K562 (cell line): ENCODE data around the gene GATA2. TPM values are rescaled to one million over a fixed set of nuclear protein-coding genes. Genes with fewer than 3 reads are reported as not detected.

ENCODE experiments used
- ATAC-seq: fragments of 200-7000 bp; cut with Tn5 transposase; 3 replicates; pipeline ENCODE4 v1.9.1; 2020; ENCODE audit warnings: moderate library complexity
- BruUV-seq: library from RNA; stranded (reverse); fragments of 400-500 nt; replicated peaks from 2 replicates; lab custom pipeline; 2021; lab: Mats Ljungman, UMichigan
- CTCF ChIA-PET: fragments of 300-600 bp; formaldehyde crosslinking; extraction: SDS; loops from one replicate; lab custom pipeline; 2021; ENCODE audit warnings: low intra/inter-chr PET ratio; lab: Yijun Ruan, JAX
- POLR2A ChIA-PET: fragments of 300-600, 350-650 bp; sonication (Branson Sonifier 250); formaldehyde crosslinking; extraction: SDS; loops from one replicate; lab custom pipeline; 2021; ENCODE audit warnings: antibody characterized with exemption, inconsistent platforms; lab: Yijun Ruan, JAX
- DNase-seq, 4 experiments: peaks; one replicate each; pipeline versions ENCODE4 v3.0.0 to v3.0.0-alpha.2; 2011 to 2018; ENCODE audit warnings: low spot score in 3 of 4, mixed read lengths in 3 of 4; ENCODE audit errors: extremely low read depth in 1 of 4
- FAIRE-seq: peaks from 2 replicates; lab custom pipeline; 2011; peaks lifted over from hg19 to GRCh38; lab: Jason Lieb, UNC
- H2AFZ ChIP-seq: 2 replicates; pipeline ENCODE4 v1.6.0; 2011; ENCODE audit warnings: low read depth, low read length, control low read depth, inconsistent platforms
- H3K27ac ChIP-seq: fragments of 200-600 bp; 3 replicates; pipeline ENCODE4 v1.8.0; 2011; ENCODE audit warnings: low read depth, mild to moderate bottlenecking, control low read depth, inconsistent platforms, low read length, moderate library complexity, mixed read lengths; ENCODE audit errors: extremely low read depth
- H3K27me3 ChIP-seq, 2 experiments: fragments of 300-600 bp in 1 of 2; 2 replicates in 1 of 2; 3 replicates in 1 of 2; pipeline versions ENCODE4 v1.6.0 to v1.8.0; 2011; ENCODE audit warnings: inconsistent platforms in 2 of 2, low read length in 2 of 2, mild to moderate bottlenecking in 1 of 2, mixed read lengths in 1 of 2, moderate library complexity in 1 of 2; ENCODE audit not compliant: control insufficient read depth in 2 of 2, insufficient read depth in 2 of 2
- H3K36me3 ChIP-seq: fragments of 300-600 bp; 3 replicates; pipeline ENCODE4 v1.8.0; 2011; ENCODE audit warnings: mild to moderate bottlenecking, low read length, inconsistent platforms; ENCODE audit not compliant: control insufficient read depth, insufficient read depth
- H3K4me1 ChIP-seq, 2 experiments: fragments of 200-600 bp in 1 of 2; replicated peaks in 1 of 2; 2 replicates in 1 of 2; 3 replicates in 1 of 2; pipeline versions ENCODE4 v1.5.1 to v1.8.0; 2011; ENCODE audit warnings: inconsistent platforms in 2 of 2, low read length in 2 of 2, mild to moderate bottlenecking in 1 of 2, mixed read lengths in 1 of 2, moderate library complexity in 1 of 2; ENCODE audit not compliant: control insufficient read depth in 2 of 2, insufficient read depth in 2 of 2
- H3K4me2 ChIP-seq: 2 replicates; pipeline ENCODE4 v1.6.1; 2011; ENCODE audit warnings: low read length, control low read depth, inconsistent platforms, mixed read lengths; ENCODE audit not compliant: insufficient read depth
- H3K4me3 ChIP-seq: fragments of 200-600 bp; sonication (generic), shearing (Covaris generic); 2 replicates; pipeline ENCODE4 v1.5.1; 2016; ENCODE audit warnings: control low read depth, inconsistent platforms
- H3K79me2 ChIP-seq: fragments of 200-600 bp; 3 replicates; pipeline ENCODE4 v1.8.0; 2011; ENCODE audit warnings: low read length, inconsistent platforms; ENCODE audit not compliant: control insufficient read depth, insufficient read depth
- H3K9ac ChIP-seq, 2 experiments: 2 replicates each; pipeline versions ENCODE4 v1.6.0 to v1.6.1; 2011; ENCODE audit warnings: low read depth in 2 of 2, low read length in 2 of 2, control low read depth in 1 of 2, inconsistent platforms in 1 of 2, mild to moderate bottlenecking in 1 of 2, mixed read lengths in 1 of 2; ENCODE audit not compliant: insufficient read depth in 1 of 2
- H3K9me1 ChIP-seq: one replicate; pipeline ENCODE4 v1.6.0; 2011; ENCODE audit warnings: inconsistent platforms, mild to moderate bottlenecking, low read length, moderate library complexity; ENCODE audit not compliant: control insufficient read depth, insufficient read depth
- H3K9me3 ChIP-seq: replicated peaks from 2 replicates; pipeline ENCODE4 v1.5.1; 2011; ENCODE audit warnings: low read depth, low read length, inconsistent platforms; ENCODE audit not compliant: control insufficient read depth, insufficient read depth
- H4K20me1 ChIP-seq: replicated peaks from 2 replicates; pipeline ENCODE4 v1.6.1; 2011; ENCODE audit warnings: low read length, inconsistent platforms, mixed read lengths; ENCODE audit not compliant: control insufficient read depth, insufficient read depth
- ELF4 ChIP-seq: fragments of 450-650 bp; formaldehyde crosslinking; IDR thresholded peaks from 2 replicates; pipeline ENCODE4 v1.4.0; 2022; ENCODE audit warnings: missing genetic modification characterization
- FUS ChIP-seq: fragments of 200-400 bp; formaldehyde crosslinking; optimal IDR thresholded peaks from 2 replicates; pipeline ENCODE3; 2017; ENCODE audit warnings: low read depth, low read length
- MEF2D ChIP-seq: conservative IDR thresholded peaks from 2 replicates; pipeline ENCODE4 v1.6.1; 2016; ENCODE audit warnings: low read depth, missing genetic modification characterization, missing compliant biosample characterization
- PHB2 ChIP-seq: fragments of 450-650 bp; IDR thresholded peaks from 2 replicates; pipeline ENCODE4 v1.6.1; 2017; ENCODE audit warnings: low read depth
- RAD21 ChIP-seq, 2 experiments: fragments of 250-450 bp in 1 of 2; fragments of 450-650 bp in 1 of 2; sonication (Bioruptor Pico) in 1 of 2; formaldehyde crosslinking in 1 of 2; IDR thresholded peaks in 1 of 2; conservative IDR thresholded peaks in 1 of 2; 2 replicates each; pipeline versions ENCODE4 v1.4.0 to v1.8.0; 2020 to 2022; ENCODE audit warnings: mild to moderate bottlenecking in 2 of 2, moderate library complexity in 1 of 2
- SIRT6 ChIP-seq: IDR thresholded peaks from one replicate; pipeline ENCODE4 v1.6.1; 2012; ENCODE audit warnings: low read depth, mild to moderate bottlenecking, control low read depth, inconsistent platforms, low read length, moderate library complexity
- TAF7 ChIP-seq: fragments of 450-650 bp; IDR thresholded peaks from 2 replicates; pipeline ENCODE4 v1.6.1; 2016; ENCODE audit warnings: missing genetic modification characterization, missing compliant biosample characterization
- YBX1 ChIP-seq: fragments of 450-650 bp; IDR thresholded peaks from 2 replicates; pipeline ENCODE4 v1.7.1; 2016; ENCODE audit warnings: mild to moderate bottlenecking
- ZFP30 ChIP-seq: fragments of 250-450 bp; sonication (Bioruptor Pico); IDR thresholded peaks from 2 replicates; pipeline ENCODE4 v1.8.0; 2022; ENCODE audit warnings: moderate library complexity, mild to moderate bottlenecking, inconsistent platforms, borderline replicate concordance
- ZNF699 ChIP-seq: fragments of 250-450 bp; sonication (Bioruptor Pico); IDR thresholded peaks from 2 replicates; pipeline ENCODE4 v1.8.0; 2021; ENCODE audit warnings: mild to moderate bottlenecking, moderate library complexity; ENCODE audit not compliant: insufficient replicate concordance
- ZNF766 ChIP-seq: fragments of 200-800 bp; sonication (Bioruptor generic); conservative IDR thresholded peaks from 2 replicates; pipeline ENCODE4 v1.6.1; 2016; ENCODE audit warnings: missing genetic modification characterization, missing compliant biosample characterization
- WGBS: fragments of 100-300 bp; shearing (Covaris generic); methylation state at CpG from one replicate; pipeline ENCODE4 v1.1.6; 2016; ENCODE audit warnings: low coverage, mixed read lengths; ENCODE audit not compliant: insufficient coverage; ENCODE audit errors: missing lambda C conversion rate; 5-methylcytosine and 5-hydroxymethylcytosine counted together
- in situ Hi-C: fragments of 300-500 bp; cut with MboI; formaldehyde crosslinking; loops from 4 replicates; pipeline ENCODE4 v1.15.0; 2018; ENCODE audit warnings: inconsistent platforms, mixed read lengths
- intact Hi-C: fragments of 100-400 bp; cut with micrococcal nuclease; formaldehyde crosslinking; loops from 2 replicates; pipeline ENCODE4 v1.14.2; 2022
- polyA plus RNA-seq, 8 experiments: library from polyadenylated mRNA; depleted of rRNA in 4 of 8; stranded (reverse) in 5 of 8; unstranded in 3 of 8; fragments of >200 nt; fragmentation: Nextera tagmentation in 2 of 8; fragmentation: Illumina TruSeq in 1 of 8; extraction: Ambion mirVana in 2 of 8; extraction: Trizol in 1 of 8; gene quantifications; 2 replicates each; pipeline versions ENCODE4 v1.2.1 to v1.2.3, GENCODE V29; 2011 to 2014; ENCODE audit warnings: inconsistent platforms in 1 of 8, missing spikeins in 1 of 8
- total RNA-seq, 7 experiments: library from RNA; depleted of rRNA in 6 of 7; stranded (reverse); fragments of >200 nt in 6 of 7; fragmentation: Illumina TruSeq in 2 of 7; extraction: Trizol in 2 of 7; gene quantifications; 2 replicates each; pipeline versions ENCODE4 v1.2.1 to v1.2.3, GENCODE V29; 2011 to 2021; ENCODE audit warnings: low replicate concordance in 1 of 7
- TF ChIP-seq, protein P1 (sequence below): fragments of 150-350 bp; conservative IDR thresholded peaks from 2 replicates; pipeline ENCODE4 v1.6.1; 2014; ENCODE audit warnings: low read length
- TF ChIP-seq, protein P2 (sequence below): fragments of 450-650 bp; formaldehyde crosslinking; IDR thresholded peaks from 2 replicates; pipeline ENCODE4 v1.4.0; 2020; ENCODE audit warnings: mild to moderate bottlenecking

Gene GATA2
- total and polyA plus RNA-seq, 9 of the 15 experiments (the other 6 are each of a cell fraction or from before 2014, with no cell fraction given) = 8.5 to 218 (median 50.8) TPM

DNA sequence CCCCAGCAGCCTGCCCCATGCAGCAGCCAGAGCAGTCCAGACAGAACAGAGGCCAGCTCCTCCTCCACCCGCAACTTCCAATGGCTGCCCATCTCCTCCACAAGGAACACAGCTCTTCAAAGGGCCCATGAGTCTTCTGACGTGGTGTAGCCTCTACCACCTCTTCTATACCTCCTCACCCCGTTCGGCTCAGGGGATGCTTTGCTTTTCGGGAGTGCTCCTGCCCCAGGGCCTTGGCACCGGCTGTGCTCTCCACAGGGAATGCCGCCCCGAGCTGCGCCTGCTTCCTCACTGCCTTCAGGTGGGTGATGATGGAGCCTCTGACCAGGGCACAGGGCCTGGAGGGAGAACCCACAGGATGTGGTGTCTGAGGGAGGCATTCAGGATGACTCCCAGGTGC is 40.9 kb downstream of the GATA2 start:
- no peak overlapping the region for H3K4me2 ChIP-seq
- BruUV-seq = no TSS peak
- 26% methylated on average over 4 of the region's 9 CpGs for WGBS
- FAIRE-seq (no peak), ATAC-seq (no peak)
- no peak overlapping the region for H3K27ac ChIP-seq
- H3K36me3 ChIP-seq = no peaks in the 10 kb centered on the region
- no peak overlapping the region for H2AFZ ChIP-seq
- CTCF ChIA-PET = no interaction called here
- intact Hi-C loops = no loop called here
- no peak overlapping the region for H3K4me3 ChIP-seq
- no peaks in the 10 kb centered on the region; a peak in 3 of 5 replicates for H3K27me3 ChIP-seq
- no peaks in the 10 kb centered on the region for H4K20me1 ChIP-seq
- H3K9ac ChIP-seq = no peak overlapping the region
- POLR2A ChIA-PET = interaction anchor here (1.4 kb wide), 1 partner anchor 11 kb away, joined by 4 read pairs; no protein-coding TSS in a partner anchor
- H3K9me1 ChIP-seq = no peaks in the 10 kb centered on the region
- TF ChIP-seq YBX1 (no peak), FUS (no peak), TAF7 (tag) (no peak), ZNF699 (CRISPR knock-in tag) (no peak), ELF4 (CRISPR knock-in tag) (no peak), SIRT6 (no peak), RAD21 (CRISPR knock-in tag; conservative IDR thresholded peaks at IDR 0.05 in 1 of 2, IDR thresholded peaks at IDR 0.05 in 1 of 2) (no peak), MEF2D (no peak), ZFP30 (CRISPR knock-in tag) (no peak), PHB2 (no peak), ZNF766 (CRISPR knock-in tag) (no peak)
- TF ChIP-seq, protein P1, sequence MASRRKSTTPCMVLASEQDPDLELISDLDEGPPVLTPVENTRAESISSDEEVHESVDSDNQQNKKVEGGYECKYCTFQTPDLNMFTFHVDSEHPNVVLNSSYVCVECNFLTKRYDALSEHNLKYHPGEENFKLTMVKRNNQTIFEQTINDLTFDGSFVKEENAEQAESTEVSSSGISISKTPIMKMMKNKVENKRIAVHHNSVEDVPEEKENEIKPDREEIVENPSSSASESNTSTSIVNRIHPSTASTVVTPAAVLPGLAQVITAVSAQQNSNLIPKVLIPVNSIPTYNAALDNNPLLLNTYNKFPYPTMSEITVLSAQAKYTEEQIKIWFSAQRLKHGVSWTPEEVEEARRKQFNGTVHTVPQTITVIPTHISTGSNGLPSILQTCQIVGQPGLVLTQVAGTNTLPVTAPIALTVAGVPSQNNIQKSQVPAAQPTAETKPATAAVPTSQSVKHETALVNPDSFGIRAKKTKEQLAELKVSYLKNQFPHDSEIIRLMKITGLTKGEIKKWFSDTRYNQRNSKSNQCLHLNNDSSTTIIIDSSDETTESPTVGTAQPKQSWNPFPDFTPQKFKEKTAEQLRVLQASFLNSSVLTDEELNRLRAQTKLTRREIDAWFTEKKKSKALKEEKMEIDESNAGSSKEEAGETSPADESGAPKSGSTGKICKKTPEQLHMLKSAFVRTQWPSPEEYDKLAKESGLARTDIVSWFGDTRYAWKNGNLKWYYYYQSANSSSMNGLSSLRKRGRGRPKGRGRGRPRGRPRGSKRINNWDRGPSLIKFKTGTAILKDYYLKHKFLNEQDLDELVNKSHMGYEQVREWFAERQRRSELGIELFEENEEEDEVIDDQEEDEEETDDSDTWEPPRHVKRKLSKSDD = no peak
- TF ChIP-seq, protein P2, sequence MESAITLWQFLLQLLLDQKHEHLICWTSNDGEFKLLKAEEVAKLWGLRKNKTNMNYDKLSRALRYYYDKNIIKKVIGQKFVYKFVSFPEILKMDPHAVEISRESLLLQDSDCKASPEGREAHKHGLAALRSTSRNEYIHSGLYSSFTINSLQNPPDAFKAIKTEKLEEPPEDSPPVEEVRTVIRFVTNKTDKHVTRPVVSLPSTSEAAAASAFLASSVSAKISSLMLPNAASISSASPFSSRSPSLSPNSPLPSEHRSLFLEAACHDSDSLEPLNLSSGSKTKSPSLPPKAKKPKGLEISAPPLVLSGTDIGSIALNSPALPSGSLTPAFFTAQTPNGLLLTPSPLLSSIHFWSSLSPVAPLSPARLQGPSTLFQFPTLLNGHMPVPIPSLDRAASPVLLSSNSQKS (CRISPR knock-in tag) = no peak
- TF ChIP-seq, all 486 proteins: peak for 0
- Histone ChIP-seq H3K4me1 (peaks cover 6 to 33% of the 10 kb centered on the region in 2 experiments; a peak in 3 of 5 replicates), H3K79me2 (no peaks in the 10 kb centered on the region), H3K9me3 (no peaks in the 10 kb centered on the region)
- in situ Hi-C loops = no loop called here
- no peak for DNase-seq
